GM18520 (cell line): ENCODE data around the gene NR2F1-AS1.

ENCODE experiments used
- ATAC-seq: cut with Tn5 transposase; IDR thresholded peaks from one replicate; pipeline ENCODE4 v1.9.1; 2021; ENCODE audit not compliant: unreplicated experiment

Gene NR2F1-AS1

DNA sequence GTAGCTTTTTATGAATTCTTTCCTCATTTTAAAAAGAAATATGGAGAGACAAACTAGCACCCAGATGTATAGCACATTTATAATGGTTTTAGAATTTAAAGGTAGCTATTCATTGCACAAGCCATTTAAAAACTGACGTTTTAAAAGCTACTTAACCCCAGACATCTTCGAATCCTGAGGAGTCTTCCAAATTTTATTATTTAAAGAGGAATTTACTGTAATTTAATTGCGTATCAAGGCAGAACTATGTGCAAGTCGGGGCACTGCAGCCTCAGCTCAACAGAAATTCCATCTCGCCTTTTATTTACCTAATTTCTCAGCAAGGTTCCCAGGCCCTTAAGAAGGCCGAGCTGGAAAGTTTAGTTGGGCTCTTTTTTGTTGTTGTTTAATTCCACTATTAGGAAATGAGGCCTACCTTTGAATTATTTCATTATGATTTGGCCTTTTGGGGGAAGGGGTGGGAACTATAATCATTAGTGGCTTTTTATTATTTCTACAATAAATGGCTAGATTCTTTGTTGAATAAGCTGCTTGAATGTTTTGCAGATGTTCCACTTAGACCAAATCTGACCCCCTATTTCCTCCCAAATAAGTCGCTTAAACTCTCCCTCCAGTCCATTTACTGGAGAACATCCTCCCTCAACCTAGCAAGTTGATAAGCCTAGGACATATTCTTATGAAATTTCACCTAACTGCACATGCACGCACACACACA is 22.2 kb upstream of the NR2F1-AS1 start:
- no peak for ATAC-seq

DNA sequence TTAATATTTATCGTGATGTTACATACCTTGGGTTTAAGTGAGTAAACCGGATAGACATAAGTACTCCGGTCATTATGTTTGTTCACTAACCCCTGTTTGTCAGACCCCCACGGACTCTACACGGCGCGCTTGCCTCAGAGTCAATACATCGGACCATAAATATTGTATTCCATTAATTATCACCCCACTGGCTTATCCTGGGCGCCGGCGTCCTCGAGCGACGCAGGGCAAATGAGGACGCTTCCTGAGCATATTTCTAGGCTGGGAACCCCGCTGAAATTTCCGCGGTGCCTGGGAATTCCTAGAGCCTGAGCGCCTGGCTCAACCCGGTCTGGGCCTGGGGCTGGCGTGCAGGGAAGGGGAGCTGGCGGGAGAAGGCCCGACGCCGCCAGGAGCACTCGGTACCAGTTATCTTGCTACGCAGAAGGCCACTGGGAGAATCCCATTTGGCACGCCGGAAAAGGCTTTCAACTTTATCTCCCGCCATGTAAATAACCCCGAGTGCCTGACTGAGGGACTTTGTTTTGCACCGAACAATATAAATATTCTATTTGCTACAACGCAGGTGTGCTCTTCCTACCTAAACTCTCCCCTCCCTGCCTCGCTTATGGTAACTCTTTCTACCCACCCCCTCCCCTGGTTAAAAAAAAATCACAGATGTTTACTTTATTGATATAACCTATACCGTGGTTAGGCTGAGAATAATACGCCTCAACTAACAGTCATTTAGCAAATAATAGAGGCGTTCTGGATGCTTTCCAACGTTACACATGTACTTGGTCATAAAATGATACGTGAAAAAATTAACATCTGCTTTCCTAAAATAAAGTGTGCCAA is 21.4 kb upstream of the NR2F1-AS1 start:
- ATAC-seq: no peak

DNA sequence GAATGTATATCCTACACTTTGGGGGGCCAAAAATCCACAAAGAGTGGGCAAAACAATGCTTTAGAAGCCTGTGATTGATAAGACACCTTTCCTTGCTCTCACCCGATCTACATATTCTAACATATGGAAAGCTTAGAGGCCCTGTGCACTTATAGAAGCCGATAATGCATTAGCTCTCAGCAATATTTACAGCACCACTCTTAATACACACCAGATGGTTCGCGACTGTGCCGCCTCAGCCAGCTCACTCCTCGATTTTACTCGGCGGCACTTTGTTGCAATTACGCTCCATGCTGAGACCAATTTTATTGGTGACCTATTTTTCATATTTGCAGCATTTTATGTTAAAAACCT is 20.8 kb upstream of the NR2F1-AS1 start:
- no peak for ATAC-seq

DNA sequence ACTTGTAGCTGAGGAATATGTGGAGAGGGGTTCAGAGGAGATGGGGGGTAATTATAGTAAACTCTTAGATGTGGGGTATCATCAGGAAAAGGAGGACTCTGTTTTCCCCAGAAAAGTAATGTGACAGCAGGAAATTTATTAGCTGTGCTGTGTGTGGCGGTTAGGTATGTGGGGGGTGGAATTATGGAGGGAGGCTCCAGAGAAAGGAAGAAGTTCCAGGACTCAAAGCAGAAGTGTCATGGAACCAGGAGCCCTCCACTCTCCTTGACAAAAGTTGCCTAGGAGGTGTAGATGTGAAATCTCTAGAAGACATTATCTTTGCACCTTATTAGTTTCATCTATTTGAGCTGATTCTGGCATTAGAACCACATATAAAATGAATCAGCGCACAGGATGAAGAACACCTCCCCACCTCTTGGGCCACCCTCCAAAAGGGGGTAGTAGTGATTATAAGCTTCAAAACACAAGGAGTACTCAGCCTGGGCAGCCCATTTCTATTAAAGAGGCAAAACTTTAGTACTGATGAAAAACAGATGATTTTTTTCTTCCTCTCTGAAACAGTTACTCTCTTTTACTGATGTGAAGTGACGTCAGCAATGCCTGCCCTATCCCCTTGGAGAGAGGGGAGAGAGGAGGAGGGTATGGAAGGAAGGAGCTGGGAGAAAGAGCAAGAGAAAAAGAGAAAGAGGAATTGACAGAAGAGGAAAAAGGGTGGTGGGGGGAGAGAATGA is 20.2 kb upstream of the NR2F1-AS1 start:
- no peak for ATAC-seq

- no peak for ATAC-seq
Observed at GRCh38 chr5:93600409-93601070, 19.5 kb upstream of the NR2F1-AS1 start.

DNA sequence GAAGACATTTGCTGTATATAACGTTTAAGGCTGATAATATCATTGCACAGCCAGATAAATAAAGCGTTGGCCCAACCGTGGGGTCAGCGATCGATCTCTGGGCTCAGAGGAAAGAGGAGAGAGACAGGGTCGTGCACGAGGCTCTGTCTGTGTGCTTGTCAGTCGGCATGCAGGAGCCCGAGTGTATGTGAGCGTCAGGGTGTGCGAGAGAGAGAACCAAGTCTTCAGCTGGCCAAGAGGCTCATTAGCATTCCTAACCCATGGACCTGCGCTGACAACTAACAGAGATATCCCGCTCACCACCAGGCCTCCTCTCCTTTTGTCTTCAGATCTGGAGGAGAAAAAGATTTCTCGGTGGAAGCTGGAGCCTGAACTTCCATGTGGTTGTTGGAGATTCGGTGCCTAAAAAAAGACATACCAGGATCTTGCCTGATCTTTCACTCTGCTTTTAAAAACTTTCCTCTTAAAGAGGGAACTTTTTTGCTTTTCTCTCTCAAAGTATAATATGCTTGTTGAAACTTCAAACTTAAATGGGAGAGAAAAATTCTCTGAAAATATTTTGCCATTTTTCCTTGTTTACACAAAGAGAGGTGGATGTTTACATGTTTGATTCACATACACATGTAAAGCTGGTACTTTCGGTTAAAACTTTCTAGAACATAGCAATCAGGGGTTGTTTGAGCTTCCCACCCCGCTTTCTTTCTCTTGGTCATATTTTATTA is 18.5 kb upstream of the NR2F1-AS1 start:
- ATAC-seq: no peak

GRCh38 chr5:93599001-93599379 is 18.0 kb upstream of the NR2F1-AS1 start:
- no peak for ATAC-seq

- ATAC-seq: no peak
Observed at GRCh38 chr5:93598091-93599000, 17.3 kb upstream of the NR2F1-AS1 start.

GRCh38 chr5:93596676-93597490 is 15.9 kb upstream of the NR2F1-AS1 start:
- ATAC-seq: no peak

GRCh38 chr5:93596310-93596675 is 15.3 kb upstream of the NR2F1-AS1 start:
- no peak for ATAC-seq

DNA sequence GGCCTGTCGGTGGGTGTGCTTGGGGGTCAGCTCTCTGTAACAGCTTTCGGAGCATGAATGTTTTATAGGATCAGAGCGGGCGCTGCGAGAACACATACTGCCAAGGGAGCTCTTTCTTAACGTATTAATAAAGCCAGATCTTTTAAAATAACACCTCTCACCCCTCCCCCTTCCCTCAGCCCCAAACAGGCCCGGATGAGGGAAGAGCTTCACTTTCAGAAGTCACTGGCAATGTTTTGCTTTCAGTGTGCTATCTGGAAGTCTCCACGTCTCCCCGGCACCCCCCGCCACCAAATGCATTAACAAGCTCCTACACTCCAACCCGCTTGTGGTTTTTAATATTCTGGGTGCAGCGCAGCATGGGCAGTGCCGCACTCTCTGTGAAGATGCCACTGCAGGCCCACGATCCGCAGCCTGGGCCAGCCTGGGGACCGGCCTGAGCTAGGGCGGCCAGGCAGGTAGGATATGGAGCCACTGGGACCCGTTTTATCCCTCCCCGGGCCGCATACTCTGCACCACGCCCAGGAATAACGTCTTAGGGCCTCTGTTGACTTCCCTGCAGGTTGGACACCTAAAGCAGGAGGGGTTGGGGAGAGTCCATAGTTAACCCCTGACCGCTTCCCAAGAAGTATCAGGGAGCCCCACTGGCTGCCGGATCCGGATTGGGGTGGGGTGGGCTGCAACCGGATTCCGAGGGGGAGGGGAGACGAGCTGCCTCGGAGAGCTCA is 14.6 kb upstream of the NR2F1-AS1 start:
- no peak for ATAC-seq

DNA sequence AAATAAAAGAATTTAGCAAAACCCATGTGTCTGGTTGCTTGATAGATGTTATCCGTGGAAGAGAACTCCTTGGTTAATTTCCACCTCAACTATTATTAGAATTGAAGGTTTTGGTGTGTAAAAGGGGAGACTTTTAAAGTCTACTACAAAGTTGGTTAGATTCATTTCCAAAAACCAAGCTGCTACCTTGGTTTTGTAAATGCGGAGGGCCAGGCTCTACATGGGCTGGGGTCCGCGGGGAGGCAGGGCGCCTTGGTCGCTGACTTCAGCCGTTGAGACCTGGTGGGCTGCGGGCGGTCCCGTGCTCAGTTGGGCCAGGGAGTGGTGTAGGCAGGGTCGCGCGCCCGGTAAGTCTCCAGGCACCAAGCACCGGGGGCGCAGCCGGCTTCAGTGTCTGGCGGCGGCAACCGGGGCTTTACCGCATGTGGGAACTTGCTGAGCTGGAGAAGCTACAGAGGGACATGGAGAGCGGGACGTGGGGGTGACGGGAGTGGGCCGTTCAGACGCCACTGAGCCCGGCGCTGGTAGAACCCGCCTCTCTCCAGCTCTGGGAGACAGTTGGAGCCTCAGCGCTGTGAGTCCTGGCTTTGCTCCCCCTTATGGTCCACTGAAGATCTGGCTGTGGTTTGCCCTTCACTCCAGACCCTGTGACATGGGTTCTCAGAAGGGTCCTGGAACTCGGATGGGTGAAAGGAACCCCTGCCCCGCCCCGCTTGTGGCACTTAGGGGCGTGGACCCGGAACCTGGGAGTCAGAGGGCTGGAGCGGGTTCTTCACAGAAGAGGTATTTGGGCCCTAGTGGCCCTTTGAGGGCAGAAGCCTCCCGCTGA is 13.8 kb upstream of the NR2F1-AS1 start:
- ATAC-seq: no peak

DNA sequence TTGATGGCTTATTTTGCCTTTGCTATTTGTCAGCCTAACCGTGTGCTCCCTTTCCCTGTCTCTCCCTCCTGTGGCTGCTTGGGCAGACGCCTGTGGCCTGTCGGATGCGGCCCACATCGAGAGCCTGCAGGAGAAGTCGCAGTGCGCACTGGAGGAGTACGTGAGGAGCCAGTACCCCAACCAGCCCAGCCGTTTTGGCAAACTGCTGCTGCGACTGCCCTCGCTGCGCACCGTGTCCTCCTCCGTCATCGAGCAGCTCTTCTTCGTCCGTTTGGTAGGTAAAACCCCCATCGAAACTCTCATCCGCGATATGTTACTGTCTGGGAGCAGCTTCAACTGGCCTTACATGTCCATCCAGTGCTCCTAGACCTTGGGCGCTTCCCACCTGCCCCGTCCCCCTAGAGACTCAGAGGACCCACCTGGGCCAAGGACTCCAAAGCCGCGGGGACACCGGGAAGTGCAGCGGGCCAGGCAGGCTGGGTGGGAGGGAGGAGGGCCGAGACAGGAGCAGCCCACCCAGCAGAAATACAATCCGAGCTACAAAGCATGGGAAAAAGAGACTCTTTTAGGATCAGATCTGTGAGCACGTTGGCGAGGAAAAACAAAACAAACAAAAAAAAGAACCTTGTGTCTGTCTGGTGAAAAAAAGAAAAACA is 12.6 kb upstream of the NR2F1-AS1 start:
- no peak for ATAC-seq

DNA sequence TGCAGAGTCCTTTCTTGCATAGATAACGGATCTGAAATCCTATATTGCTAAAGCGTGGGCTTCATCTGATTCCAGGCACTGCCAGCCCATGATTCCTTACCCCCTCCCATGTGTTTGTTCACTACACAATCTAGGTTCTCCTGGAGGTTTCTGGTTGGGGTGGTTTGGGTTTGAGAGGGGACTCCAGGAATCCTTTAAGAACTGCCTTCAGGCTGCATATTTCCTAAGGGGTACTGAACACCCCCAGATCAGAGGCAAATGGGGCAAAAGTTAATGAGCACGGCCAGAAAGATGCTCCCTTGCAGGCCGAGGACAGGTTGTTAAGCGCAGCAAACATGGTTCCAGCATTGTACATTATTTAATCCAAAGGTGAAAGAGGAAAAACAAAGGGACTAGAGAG is 11.9 kb upstream of the NR2F1-AS1 start:
- ATAC-seq: no peak

- ATAC-seq: no peak
Observed at GRCh38 chr5:93591323-93591945, 10.4 kb upstream of the NR2F1-AS1 start.

DNA sequence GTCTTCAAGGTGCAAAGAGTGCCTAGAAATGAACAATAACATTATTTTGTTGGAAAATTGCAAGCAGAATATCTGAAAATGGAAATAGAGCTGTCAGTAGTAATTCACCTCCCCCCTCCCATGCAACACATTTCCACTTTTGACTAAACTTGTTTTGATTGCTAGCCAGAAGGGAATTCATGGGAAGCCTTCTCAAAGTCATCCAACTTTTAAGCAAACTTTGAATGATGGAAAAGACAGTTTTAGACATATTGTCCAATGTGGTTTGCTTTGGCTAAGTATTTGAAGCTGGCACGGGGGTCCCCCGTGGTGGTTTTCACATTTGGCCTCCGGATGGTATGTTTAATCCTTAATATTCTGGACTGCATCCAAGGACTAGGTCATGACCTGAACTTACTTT is 9.5 kb upstream of the NR2F1-AS1 start:
- ATAC-seq: no peak
